Endometrial microvascular endothelial cells (primary cell): ENCODE data around the gene QTRT2. TPM values are rescaled to one million over a fixed set of nuclear protein-coding genes. Genes with fewer than 3 reads are reported as not detected.

Experiments
- in situ Hi-C: cut with HindIII; loops from 2 replicates; pipeline ENCODE4 v1.10.0; 2017; ENCODE audit warnings: low sequenced_read_pairs, low pct_unique_long_range_greater_than_20kb; ENCODE audit errors: inconsistent ontology term
- total RNA-seq: library from RNA; depleted of rRNA; stranded (reverse); fragments of >200 nt; gene quantifications from one replicate; pipeline ENCODE4 v1.2.3, GENCODE V29; 2015; ENCODE audit errors: inconsistent ontology term

QTRT2 gene
- 26.2 TPM for total RNA-seq

- in situ Hi-C loops: no loop called here
These were observed at the start of gene QTRT2, which contains the start of gene CCDC191 for GRCh38 chr3:114056130-114057010. Gene QTRT2, plus strand, starts transcription at chr3:114056737. Its CDS starts 8,521 bp downstream, at chr3:114065258. Gene CCDC191, minus strand, starts transcription at chr3:114056526. Its CDS starts 60 bp downstream, at chr3:114056466.

- in situ Hi-C loops: no loop called here
These were observed 45.3 kb upstream of the QTRT2 start for GRCh38 chr3:114011059-114011797.

DNA sequence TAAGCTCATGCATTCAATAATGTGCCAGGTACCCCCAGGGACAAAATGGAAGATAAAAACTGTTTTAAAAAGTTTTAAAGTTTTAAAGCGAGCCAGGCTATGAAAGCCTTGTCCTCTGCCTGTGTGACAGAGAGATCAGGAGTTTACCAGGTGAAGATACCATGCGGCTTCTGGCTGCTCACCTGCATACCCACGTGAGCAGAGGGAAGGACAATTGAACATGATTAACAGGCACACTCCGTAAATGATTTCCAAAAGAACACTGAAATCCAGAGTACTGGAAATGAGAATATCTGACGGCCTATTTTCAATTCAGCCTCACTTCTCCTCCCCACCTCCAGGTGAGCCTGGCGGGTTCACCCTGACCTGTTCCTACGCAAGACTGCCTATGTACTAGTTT, 42.3 kb upstream of the QTRT2 start:
- in situ Hi-C loops: no loop called here

DNA sequence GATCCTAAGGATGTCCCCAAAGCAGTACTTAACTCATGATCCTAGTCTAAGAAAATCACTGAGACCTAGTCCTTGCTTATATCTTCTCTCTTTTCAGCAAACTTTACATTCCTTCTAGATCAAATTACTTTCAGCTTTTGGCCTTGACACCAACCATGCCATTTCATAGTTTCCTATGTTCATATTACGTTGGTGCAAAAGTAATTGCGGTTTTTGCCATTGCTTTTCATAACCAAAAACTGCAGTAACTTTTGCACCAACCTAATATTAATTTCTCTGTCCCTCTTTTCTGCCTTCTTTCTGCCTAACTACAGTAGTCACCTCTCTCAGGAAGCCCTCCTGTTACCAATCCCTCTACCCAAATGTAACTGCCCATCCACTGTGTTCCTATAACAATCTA, 37.1 kb upstream of the QTRT2 start:
- in situ Hi-C loops: no loop called here

GRCh38 chr3:114020907-114021306, 35.6 kb upstream of the QTRT2 start:
- in situ Hi-C loops: no loop called here

- in situ Hi-C loops: no loop called here
These were observed 34.3 kb upstream of the QTRT2 start for GRCh38 chr3:114022145-114022802.

GRCh38 chr3:114025451-114025850, 31.1 kb upstream of the QTRT2 start:
- in situ Hi-C loops: no loop called here

GRCh38 chr3:114026331-114026730, 30.2 kb upstream of the QTRT2 start:
- in situ Hi-C loops: no loop called here

- in situ Hi-C loops: no loop called here
These were observed 22.8 kb upstream of the QTRT2 start for GRCh38 chr3:114033721-114034120.

DNA sequence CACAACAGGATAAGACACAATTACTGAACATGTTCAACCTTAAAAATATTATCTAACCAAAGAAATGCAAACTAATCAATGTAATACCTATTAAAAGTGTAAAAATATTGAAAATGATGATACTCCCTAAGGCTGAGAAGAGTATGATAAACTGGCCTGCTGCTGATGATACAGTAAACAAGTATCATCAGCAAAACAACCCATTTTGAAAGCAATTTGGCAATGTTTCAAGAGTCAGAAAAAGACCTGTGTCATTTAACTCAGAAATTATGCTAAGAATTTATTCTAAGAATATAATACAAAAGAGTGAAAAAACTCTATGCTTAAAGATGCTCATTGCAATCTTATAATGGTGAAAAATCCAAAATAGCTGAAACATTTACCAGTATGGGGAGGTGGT, 22.3 kb upstream of the QTRT2 start:
- in situ Hi-C loops: no loop called here

- in situ Hi-C loops: no loop called here
These were observed 21.6 kb upstream of the QTRT2 start for GRCh38 chr3:114034787-114035545.

DNA sequence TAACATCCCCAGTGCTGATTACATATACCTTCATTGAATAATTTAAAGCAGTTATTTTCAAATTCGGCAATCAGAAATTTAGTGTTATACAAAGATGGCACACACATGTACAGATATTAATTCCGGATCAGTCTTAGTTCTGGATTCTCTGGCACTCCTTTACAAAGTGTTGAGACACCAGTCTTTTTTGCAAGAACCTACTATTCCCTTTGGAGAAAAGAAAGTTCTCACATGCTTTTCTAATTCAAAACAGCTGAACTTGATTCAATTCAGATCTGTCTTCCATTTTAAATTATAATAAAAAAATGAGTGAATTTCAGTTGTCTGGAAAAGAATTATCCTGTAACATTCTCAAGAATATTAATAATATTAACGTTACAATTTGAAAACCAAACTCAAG, 20.6 kb upstream of the QTRT2 start:
- in situ Hi-C loops: no loop called here

DNA sequence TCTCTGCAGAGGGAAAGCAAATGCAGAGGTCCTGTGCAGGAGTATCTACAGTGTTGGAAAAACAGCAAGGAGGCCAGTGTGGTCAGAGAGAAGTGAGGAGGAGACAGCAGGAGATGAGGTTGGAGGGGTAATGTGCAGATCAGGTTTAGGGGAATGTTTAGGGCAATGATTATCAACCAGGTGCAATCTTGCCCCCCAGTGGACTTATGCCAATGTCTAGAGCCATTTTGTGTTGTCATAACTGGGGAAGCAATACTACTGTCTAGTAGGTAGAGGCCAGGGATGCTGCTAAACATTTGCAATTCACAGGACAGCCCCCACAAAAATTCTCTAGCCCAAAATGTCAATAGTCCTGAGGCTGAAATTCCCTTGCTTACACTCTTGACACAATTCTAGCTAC, 13.3 kb upstream of the QTRT2 start:
- in situ Hi-C loops: no loop called here

DNA sequence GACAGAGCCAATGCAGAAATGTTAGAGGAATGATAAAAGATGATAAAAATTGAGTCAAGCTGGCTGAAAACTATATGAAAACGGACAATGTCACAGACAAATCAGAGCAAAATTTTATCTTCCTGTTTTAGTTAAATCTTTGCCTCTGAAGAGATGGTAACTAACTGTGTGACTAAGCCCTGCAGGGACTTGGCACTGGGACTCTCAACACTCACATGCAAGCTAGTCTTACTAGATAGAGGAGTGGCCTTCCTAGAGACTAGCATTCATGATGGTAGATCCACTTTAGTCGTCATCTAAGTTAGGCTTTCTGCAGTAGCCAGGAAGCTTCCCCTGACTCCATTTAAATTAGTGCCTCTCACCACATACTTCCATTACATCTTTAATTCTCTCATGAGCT, 4.3 kb upstream of the QTRT2 start:
- in situ Hi-C loops: no loop called here

DNA sequence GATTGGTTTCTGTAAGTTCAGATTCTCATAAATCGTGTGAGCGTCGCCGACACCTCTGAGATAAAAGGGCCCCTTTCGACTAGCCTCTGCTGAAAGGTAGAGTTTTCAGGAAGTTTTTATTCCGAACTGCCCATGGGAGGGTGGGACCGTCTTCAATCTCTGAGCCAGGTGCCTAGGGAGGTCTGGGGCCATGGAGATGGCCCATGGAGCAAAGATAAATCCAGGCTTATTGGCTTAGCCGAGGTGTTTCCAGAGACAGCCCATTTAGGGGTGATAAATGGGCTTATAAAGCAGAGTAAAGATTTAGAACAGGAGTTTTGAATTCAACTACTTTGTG, 442 bp downstream of the QTRT2 start:
- in situ Hi-C loops: no loop called here

- in situ Hi-C loops: no loop called here
These were observed 2.1 kb downstream of the QTRT2 start for GRCh38 chr3:114058646-114059045.

GRCh38 chr3:114060906-114061655, 4.5 kb downstream of the QTRT2 start:
- in situ Hi-C loops: no loop called here

DNA sequence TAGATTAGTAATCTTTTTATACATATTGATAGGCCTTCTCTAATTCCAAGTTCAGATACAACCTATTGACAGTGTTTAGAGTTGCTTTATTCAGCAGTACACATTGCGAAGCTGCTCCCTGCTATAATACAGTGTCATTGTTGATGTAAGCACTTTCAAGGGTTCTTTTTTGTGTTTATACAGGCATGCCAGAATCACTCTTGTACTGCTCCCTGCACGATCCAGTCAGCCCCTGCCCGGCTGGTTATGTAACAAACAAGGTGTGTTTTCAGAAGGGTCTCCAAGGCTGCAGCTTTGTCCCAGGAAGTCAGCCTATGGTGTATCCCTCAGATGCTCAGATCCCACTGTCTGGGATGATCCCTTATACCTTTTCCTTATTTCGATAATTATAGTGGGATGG, 11.3 kb downstream of the QTRT2 start:
- in situ Hi-C loops: no loop called here
